Prostate gland (tissue), 2 donors: ENCODE measurements around the gene NUMA1. TPM values are rescaled to one million over a fixed set of nuclear protein-coding genes. Genes with fewer than 3 reads are reported as not detected.
A peak's percentile ranks its signal among the peaks of the same experiment; 100 is the strongest.

ENCODE experiments used
- DNase-seq: peaks from one replicate; pipeline ENCODE4 v3.0.0-alpha.2; 2019; ENCODE audit warnings: low spot score
- H3K27ac ChIP-seq, 2 donors: fragments of 200-600 bp; sonication (generic); 2 replicates each; pipeline ENCODE4 v1.5.1; 2017 to 2019
- H3K27me3 ChIP-seq: fragments of 200-600 bp; sonication (generic); replicated peaks from 2 replicates; pipeline ENCODE4 v1.5.1; 2019; ENCODE audit not compliant: insufficient read depth
- H3K36me3 ChIP-seq, 2 donors: fragments of 200-600 bp; sonication (generic); 1 replicate in 1 of 2; 2 replicates in 1 of 2; pipeline versions ENCODE4 v1.5.1 to v1.8.1; 2017 to 2019
- H3K4me1 ChIP-seq: fragments of 200-600 bp; sonication (generic); replicated peaks from 2 replicates; pipeline ENCODE4 v1.5.1; 2019
- H3K4me3 ChIP-seq, 2 donors: fragments of 200-600 bp; sonication (generic); 2 replicates each; pipeline ENCODE4 v1.5.1; 2017 to 2019
- H3K9me3 ChIP-seq: fragments of 200-600 bp; sonication (generic); 2 replicates; pipeline ENCODE4 v1.5.1; 2017
- CTCF ChIP-seq, 4 experiments: fragments of 200-600 bp in 2 of 4; fragments of 450-650 bp in 2 of 4; sonication (generic) in 2 of 4; IDR thresholded peaks; 1 replicate in 3 of 4; 2 replicates in 1 of 4; pipeline ENCODE4 v1.5.1; 2016 to 2019; ENCODE audit warnings: antibody characterized with exemption in 4 of 4, mild to moderate bottlenecking in 2 of 4, moderate library complexity in 2 of 4
- POLR2A ChIP-seq: fragments of 450-650 bp; IDR thresholded peaks from one replicate; pipeline ENCODE4 v1.6.1; 2016; ENCODE audit warnings: antibody characterized with exemption, mild to moderate bottlenecking
- POLR2AphosphoS5 ChIP-seq: sonication (generic); formaldehyde crosslinking; IDR thresholded peaks from one replicate; pipeline ENCODE4 v1.6.1; 2017; ENCODE audit warnings: antibody characterized with exemption
- WGBS: methylation state at CpG from one replicate; pipeline ENCODE4 v1.1.5; 2018; 5-methylcytosine and 5-hydroxymethylcytosine counted together
- intact Hi-C: fragments of 100-400 bp; cut with DNase I; formaldehyde crosslinking; loops from one replicate; pipeline ENCODE4 v1.14.2; 2022
- total RNA-seq, 2 donors: library from RNA; depleted of rRNA; stranded (reverse); fragments of >200 nt; gene quantifications; one replicate each; pipeline ENCODE4 v1.1.0, GENCODE V29; 2016

NUMA1 gene
- total RNA-seq, 2 donors from 2014 or later, result 623 to 712 TPM

- H3K4me1 ChIP-seq, result peaks cover 27% of the 10 kb centered on the region
- peak; percentile 71 for DNase-seq
- H3K36me3 ChIP-seq, result no peaks in the 10 kb centered on the region
- 2% methylated on average over 6 of the region's 6 CpGs for WGBS
- H3K4me3 ChIP-seq, result peak overlapping the region; percentile 38 to 51
- no peaks in the 10 kb centered on the region for H3K9me3 ChIP-seq
- H3K27ac ChIP-seq, result peak overlapping the region; percentile 97 to 98
- intact Hi-C loops, result loop anchor here (2.0 to 10.0 kb wide), 2 partner anchors 41 to 185 kb away; partner anchors contain the start of genes INPPL1, LRRC51 and NUMA1
- TF ChIP-seq POLR2AphosphoS5 (peak; percentile 15), POLR2A (no peak)
- no peaks in the 10 kb centered on the region for H3K27me3 ChIP-seq
These were observed 40.4 kb downstream of the NUMA1 start for GRCh38 chr11:72039856-72040401.

- Histone ChIP-seq H3K36me3 (no peaks in the 10 kb centered on the region), H3K4me3 (peak overlapping the region; percentile 38 to 51), H3K4me1 (peaks cover 27% of the 10 kb centered on the region), H3K9me3 (no peaks in the 10 kb centered on the region), H3K27ac (peak overlapping the region; percentile 97 to 98), H3K27me3 (no peaks in the 10 kb centered on the region)
- TF ChIP-seq POLR2A, result no peak
- no peak for TF ChIP-seq CTCF (IDR thresholded peaks at IDR 0.05)
- TF ChIP-seq POLR2AphosphoS5, result no peak
- intact Hi-C loops, result loop anchor here (10.0 kb wide), 1 partner anchor 186 kb away; the partner anchor contains the start of gene INPPL1
- 8% methylated on average over 5 of the region's 5 CpGs for WGBS
- peak; percentile 23 for DNase-seq
These were observed 41.1 kb downstream of the NUMA1 start for GRCh38 chr11:72039031-72039855.

GRCh38 chr11:72038491-72038890 is 41.9 kb downstream of the NUMA1 start:
- H3K4me1 ChIP-seq, result peaks cover 23% of the 10 kb centered on the region
- no peaks in the 10 kb centered on the region for H3K9me3 ChIP-seq
- H3K27me3 ChIP-seq, result no peaks in the 10 kb centered on the region
- peak; percentile 88 for TF ChIP-seq POLR2AphosphoS5
- TF ChIP-seq CTCF (IDR thresholded peaks at IDR 0.05), result no peak
- peak; percentile 56 for TF ChIP-seq POLR2A
- intact Hi-C loops, result loop anchor here (10.0 kb wide), 1 partner anchor 186 kb away; the partner anchor contains the start of gene INPPL1
- WGBS, result 6% methylated on average over 2 of the region's 2 CpGs
- peak overlapping the region; percentile 97 to 98 for H3K27ac ChIP-seq
- no peaks in the 10 kb centered on the region for H3K36me3 ChIP-seq
- peak overlapping the region; percentile 38 to 51 for H3K4me3 ChIP-seq
- peak; percentile 78 for DNase-seq

GRCh38 chr11:72037554-72038311 is 42.6 kb downstream of the NUMA1 start:
- WGBS, result 19% methylated on average over 4 of the region's 4 CpGs
- H3K4me1 ChIP-seq, result peaks cover 20% of the 10 kb centered on the region
- TF ChIP-seq POLR2AphosphoS5 (no peak), POLR2A (no peak), CTCF (IDR thresholded peaks at IDR 0.05) (no peak)

GRCh38 chr11:72036687-72037086 is 43.7 kb downstream of the NUMA1 start:
- H3K4me1 ChIP-seq, result peaks cover 14% of the 10 kb centered on the region
- intact Hi-C loops, result loop anchor here (10.0 kb wide), 1 partner anchor 188 kb away; the partner anchor contains the start of gene INPPL1
- H3K27me3 ChIP-seq, result no peaks in the 10 kb centered on the region
- 67% methylated on average over 3 of the region's 3 CpGs for WGBS
- no peak for DNase-seq
- H3K36me3 ChIP-seq, result no peaks in the 10 kb centered on the region
- no peak overlapping the region for H3K4me3 ChIP-seq
- H3K9me3 ChIP-seq, result no peaks in the 10 kb centered on the region
- TF ChIP-seq CTCF (IDR thresholded peaks at IDR 0.05) (no peak), POLR2AphosphoS5 (no peak), POLR2A (no peak)
- H3K27ac ChIP-seq, result peak overlapping the region in 1 of 2 donors; percentile 42

More at GRCh38 chr11:72037554-72038311, 42.6 kb downstream of the NUMA1 start:
- H3K4me3 ChIP-seq, result peak overlapping the region; percentile 38 to 51
- no peaks in the 10 kb centered on the region for H3K27me3 ChIP-seq
- DNase-seq, result no peak
- no peaks in the 10 kb centered on the region for H3K9me3 ChIP-seq
- no peaks in the 10 kb centered on the region for H3K36me3 ChIP-seq
- intact Hi-C loops, result loop anchor here (10.0 kb wide), 1 partner anchor 187 kb away; the partner anchor contains the start of gene INPPL1
- peak overlapping the region; percentile 97 to 98 for H3K27ac ChIP-seq
